HepG2 (cell line): ENCODE results near the gene RTN4. TPM values are rescaled to one million over a fixed set of nuclear protein-coding genes. Genes with fewer than 3 reads are reported as not detected.

Experiments
- ATAC-seq: fragments of 200-7000 bp; cut with Tn5 transposase; 3 replicates; pipeline ENCODE4 v1.9.1; 2020; ENCODE audit warnings: mild to moderate bottlenecking, moderate library complexity
- BruUV-seq: library from RNA; stranded (reverse); fragments of 400-500 nt; replicated peaks from 2 replicates; lab custom pipeline; 2021; lab: Mats Ljungman, UMichigan
- CTCF ChIA-PET: fragments of 300-600 bp; formaldehyde crosslinking; extraction: SDS; loops from one replicate; lab custom pipeline; 2021; ENCODE audit warnings: low total read pairs, inconsistent platforms, low intra/inter-chr PET ratio; lab: Yijun Ruan, JAX
- POLR2A ChIA-PET: fragments of 350-600 bp; sonication (Branson Sonifier 250); formaldehyde crosslinking; loops from one replicate; lab custom pipeline; 2020; ENCODE audit warnings: antibody characterized with exemption, inconsistent platforms; lab: Yijun Ruan, JAX
- DNase-seq: peaks from one replicate; pipeline ENCODE4 v3.0.0-alpha.2; 2015; ENCODE audit warnings: low spot score
- FAIRE-seq: peaks from 3 replicates; lab custom pipeline; 2011; peaks lifted over from hg19 to GRCh38; lab: Jason Lieb, UNC
- H2AFZ ChIP-seq: one replicate; pipeline ENCODE4 v1.6.1; 2011; ENCODE audit warnings: low read length, inconsistent platforms
- H3K27ac ChIP-seq: fragments of 300-600 bp; 3 replicates; pipeline ENCODE4 v1.8.0; 2011; ENCODE audit warnings: mixed run types, mild to moderate bottlenecking, mixed read lengths, low read length, inconsistent platforms; ENCODE audit not compliant: insufficient read depth; ENCODE audit errors: extremely low read length
- H3K27me3 ChIP-seq, 2 experiments: fragments of 200-600 bp in 1 of 2; 2 replicates in 1 of 2; 3 replicates in 1 of 2; pipeline versions ENCODE4 v1.6.0 to v1.8.0; 2011; ENCODE audit warnings: low read length in 2 of 2, mild to moderate bottlenecking in 2 of 2, moderate library complexity in 2 of 2, inconsistent platforms in 1 of 2; ENCODE audit not compliant: insufficient read depth in 2 of 2, control insufficient read depth in 1 of 2
- H3K36me3 ChIP-seq, 2 experiments: fragments of 200-600 bp in 1 of 2; replicated peaks in 1 of 2; 2 replicates in 1 of 2; 3 replicates in 1 of 2; pipeline versions ENCODE4 v1.5.1 to v1.8.0; 2011; ENCODE audit warnings: low read length in 2 of 2, inconsistent platforms in 1 of 2; ENCODE audit not compliant: insufficient read depth in 2 of 2, control insufficient read depth in 1 of 2
- H3K4me1 ChIP-seq: 2 replicates; pipeline ENCODE4 v1.5.1; 2012; ENCODE audit warnings: low read length, inconsistent platforms; ENCODE audit not compliant: insufficient read depth
- H3K4me2 ChIP-seq: 2 replicates; pipeline ENCODE4 v1.6.0; 2011; ENCODE audit warnings: low read depth, low read length, inconsistent platforms
- H3K4me3 ChIP-seq, 3 experiments: fragments of 200-600 bp in 1 of 3; sonication (generic), shearing (Covaris generic) in 1 of 3; replicated peaks in 1 of 3; 2 replicates each; pipeline ENCODE4 v1.5.1; 2011 to 2016; ENCODE audit warnings: low read length in 3 of 3, inconsistent platforms in 2 of 3, low read depth in 2 of 3, mild to moderate bottlenecking in 2 of 3, control low read depth in 1 of 3, mixed read lengths in 1 of 3; ENCODE audit not compliant: insufficient read depth in 1 of 3
- H3K79me2 ChIP-seq: one replicate; pipeline ENCODE4 v1.6.1; 2011; ENCODE audit warnings: low read length, inconsistent platforms; ENCODE audit not compliant: insufficient read depth
- H3K9ac ChIP-seq: 2 replicates; pipeline ENCODE4 v1.6.0; 2011; ENCODE audit warnings: mild to moderate bottlenecking, low read depth, low read length, inconsistent platforms; ENCODE audit not compliant: insufficient read depth
- H3K9me3 ChIP-seq: 2 replicates; pipeline ENCODE4 v1.5.1; 2012; ENCODE audit warnings: mild to moderate bottlenecking, low read length
- H4K20me1 ChIP-seq: 2 replicates; pipeline ENCODE4 v1.6.0; 2011; ENCODE audit warnings: inconsistent platforms, mild to moderate bottlenecking, low read length, moderate library complexity; ENCODE audit not compliant: insufficient read depth
- HIC2 ChIP-seq: sonication (generic); formaldehyde crosslinking; IDR thresholded peaks from 2 replicates; pipeline ENCODE4 v1.9.0; 2022; ENCODE audit warnings: low read depth, missing genetic modification reagents
- ZBTB34 ChIP-seq: sonication (generic); formaldehyde crosslinking; IDR thresholded peaks from 2 replicates; pipeline ENCODE4 v1.8.0; 2022; ENCODE audit warnings: mild to moderate bottlenecking, missing genetic modification reagents
- ZNF766 ChIP-seq: sonication (generic); formaldehyde crosslinking; IDR thresholded peaks from 2 replicates; pipeline ENCODE4 v1.5.0; 2020; ENCODE audit warnings: missing genetic modification reagents, borderline replicate concordance
- WGBS: methylation state at CpG from one replicate; pipeline ENCODE4 v1.1.6; 2017; ENCODE audit warnings: low lambda C conversion rate; 5-methylcytosine and 5-hydroxymethylcytosine counted together
- in situ Hi-C: cut with HindIII; loops from 2 replicates; pipeline ENCODE4 v1.10.0; 2017; ENCODE audit warnings: low pct_unique_long_range_greater_than_20kb; ENCODE audit not compliant: extremely low pct_ligation_motif_present
- intact Hi-C: fragments of 100-400 bp; cut with micrococcal nuclease; formaldehyde crosslinking; loops from one replicate; pipeline ENCODE4 v1.10.0; 2022; ENCODE audit not compliant: unreplicated experiment
- polyA plus RNA-seq, 8 experiments: library from polyadenylated mRNA; depleted of rRNA in 3 of 8; stranded (reverse) in 7 of 8; unstranded in 1 of 8; fragments of >200 nt; fragmentation: Illumina TruSeq in 4 of 8; extraction: Trizol in 4 of 8; gene quantifications; 2 replicates each; pipeline versions ENCODE4 v1.2.1 to v1.2.3, GENCODE V29; 2011 to 2016; ENCODE audit warnings: low read depth in 4 of 8, missing spikeins in 1 of 8, mixed read lengths in 1 of 8; ENCODE audit not compliant: insufficient read depth in 1 of 8
- total RNA-seq, 5 experiments: library from RNA; depleted of rRNA; stranded (reverse); fragments of >200 nt; fragmentation: Illumina TruSeq; extraction: Trizol; gene quantifications; 2 replicates each; pipeline ENCODE4 v1.2.3, GENCODE V29; 2016; ENCODE audit warnings: low read depth in 1 of 5
- TF ChIP-seq, protein P1 (sequence below), 2 experiments: fragments of 450-650 bp in 1 of 2; sonication (generic) in 1 of 2; formaldehyde crosslinking in 1 of 2; IDR thresholded peaks; 2 replicates each; pipeline versions ENCODE4 v1.6.1 to v1.8.0; 2016 to 2022; ENCODE audit warnings: antibody characterized with exemption in 1 of 2, mild to moderate bottlenecking in 1 of 2, missing genetic modification reagents in 1 of 2

The RTN4 gene
- total and polyA plus RNA-seq, 2 of the 13 experiments (the other 11 are each of a cell fraction or from before 2014, with no cell fraction given), result 98.4 to 133 TPM

- no TSS peak for BruUV-seq
Observed at GRCh38 chr2:55085113-55086040, 35.1 kb upstream of the RTN4 start.

More at GRCh38 chr2:55085113-55086040, 35.1 kb upstream of the RTN4 start:
- ChIA-PET POLR2A (interaction anchor here (1.8 kb wide), 1 partner anchor 15 kb away, joined by 4 read pairs; no protein-coding TSS in a partner anchor), CTCF (no interaction called here)
- ATAC-seq, result no peak
- no peak overlapping the region for H3K4me3 ChIP-seq
- no peaks in the 10 kb centered on the region for H3K79me2 ChIP-seq
- DNase-seq, result no peak
- TF ChIP-seq, protein P1, sequence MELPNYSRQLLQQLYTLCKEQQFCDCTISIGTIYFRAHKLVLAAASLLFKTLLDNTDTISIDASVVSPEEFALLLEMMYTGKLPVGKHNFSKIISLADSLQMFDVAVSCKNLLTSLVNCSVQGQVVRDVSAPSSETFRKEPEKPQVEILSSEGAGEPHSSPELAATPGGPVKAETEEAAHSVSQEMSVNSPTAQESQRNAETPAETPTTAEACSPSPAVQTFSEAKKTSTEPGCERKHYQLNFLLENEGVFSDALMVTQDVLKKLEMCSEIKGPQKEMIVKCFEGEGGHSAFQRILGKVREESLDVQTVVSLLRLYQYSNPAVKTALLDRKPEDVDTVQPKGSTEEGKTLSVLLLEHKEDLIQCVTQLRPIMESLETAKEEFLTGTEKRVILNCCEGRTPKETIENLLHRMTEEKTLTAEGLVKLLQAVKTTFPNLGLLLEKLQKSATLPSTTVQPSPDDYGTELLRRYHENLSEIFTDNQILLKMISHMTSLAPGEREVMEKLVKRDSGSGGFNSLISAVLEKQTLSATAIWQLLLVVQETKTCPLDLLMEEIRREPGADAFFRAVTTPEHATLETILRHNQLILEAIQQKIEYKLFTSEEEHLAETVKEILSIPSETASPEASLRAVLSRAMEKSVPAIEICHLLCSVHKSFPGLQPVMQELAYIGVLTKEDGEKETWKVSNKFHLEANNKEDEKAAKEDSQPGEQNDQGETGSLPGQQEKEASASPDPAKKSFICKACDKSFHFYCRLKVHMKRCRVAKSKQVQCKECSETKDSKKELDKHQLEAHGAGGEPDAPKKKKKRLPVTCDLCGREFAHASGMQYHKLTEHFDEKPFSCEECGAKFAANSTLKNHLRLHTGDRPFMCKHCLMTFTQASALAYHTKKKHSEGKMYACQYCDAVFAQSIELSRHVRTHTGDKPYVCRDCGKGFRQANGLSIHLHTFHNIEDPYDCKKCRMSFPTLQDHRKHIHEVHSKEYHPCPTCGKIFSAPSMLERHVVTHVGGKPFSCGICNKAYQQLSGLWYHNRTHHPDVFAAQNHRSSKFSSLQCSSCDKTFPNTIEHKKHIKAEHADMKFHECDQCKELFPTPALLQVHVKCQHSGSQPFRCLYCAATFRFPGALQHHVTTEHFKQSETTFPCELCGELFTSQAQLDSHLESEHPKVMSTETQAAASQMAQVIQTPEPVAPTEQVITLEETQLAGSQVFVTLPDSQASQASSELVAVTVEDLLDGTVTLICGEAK (IDR thresholded peaks at IDR 0.05), result no peak
- TF ChIP-seq, protein P1 (CRISPR knock-in tag; IDR thresholded peaks at IDR 0.05), result no peak
- TF ChIP-seq ZNF766 (CRISPR knock-in tag) (no peak), ZBTB34 (no peak), HIC2 (no peak)
- WGBS, result 57% methylated on average over 5 of the region's 5 CpGs
- no peak for FAIRE-seq
- H2AFZ ChIP-seq, result no peak overlapping the region
- H3K27me3 ChIP-seq, result peaks cover 0 to 9% of the 10 kb centered on the region in 2 experiments; a peak in 3 of 5 replicates
- no peak overlapping the region for H3K27ac ChIP-seq
- 0 out of 2 replicates have a peak, but pooled peaks cover 5% of the 10 kb centered on the region for H3K4me1 ChIP-seq
- H4K20me1 ChIP-seq, result no peaks in the 10 kb centered on the region
- no peaks in the 10 kb centered on the region for H3K9me3 ChIP-seq
- H3K36me3 ChIP-seq, result no peaks in the 10 kb centered on the region
- intact Hi-C loops (no loop called here), in situ Hi-C loops (no loop called here)
- no peak overlapping the region for H3K4me2 ChIP-seq
- H3K9ac ChIP-seq, result no peak overlapping the region
